Liver (tissue), 9 donors: ENCODE results near the gene TMED10. TPM values are rescaled to one million over a fixed set of nuclear protein-coding genes. Genes with fewer than 3 reads are reported as not detected.

ENCODE experiments used
- DNase-seq: peaks from one replicate; pipeline ENCODE4 v3.0.0-alpha.2; 2017; ENCODE audit warnings: low spot score
- H3K27ac ChIP-seq, 2 donors: one replicate each; pipeline ENCODE4 v1.7.0; 2013; ENCODE audit warnings: inconsistent platforms in 2 of 2, low read length in 2 of 2, control low read depth in 1 of 2, low read depth in 1 of 2, mild to moderate bottlenecking in 1 of 2
- H3K27me3 ChIP-seq, 4 donors: one replicate each; pipeline versions ENCODE4 v1.6.1 to v1.7.0; 2013; ENCODE audit warnings: low read length in 3 of 4, inconsistent platforms in 1 of 4, mild to moderate bottlenecking in 1 of 4, moderate library complexity in 1 of 4; ENCODE audit not compliant: control insufficient read depth in 4 of 4, insufficient read depth in 4 of 4
- H3K36me3 ChIP-seq, 4 donors: one replicate each; pipeline versions ENCODE4 v1.6.1 to v1.7.0; 2013; ENCODE audit warnings: low read length in 3 of 4, mild to moderate bottlenecking in 3 of 4, low read depth in 1 of 4, moderate library complexity in 1 of 4; ENCODE audit not compliant: control insufficient read depth in 4 of 4, insufficient read depth in 3 of 4
- H3K4me1 ChIP-seq, 4 donors: one replicate each; pipeline versions ENCODE4 v1.6.1 to v1.7.0; 2013; ENCODE audit warnings: low read length in 3 of 4, mild to moderate bottlenecking in 3 of 4, moderate library complexity in 1 of 4; ENCODE audit not compliant: control insufficient read depth in 4 of 4, insufficient read depth in 4 of 4
- H3K4me3 ChIP-seq, 3 donors: one replicate each; pipeline versions ENCODE4 v1.6.1 to v1.7.0; 2013; ENCODE audit warnings: low read length in 3 of 3, control low read depth in 1 of 3, low read depth in 1 of 3, mild to moderate bottlenecking in 1 of 3
- H3K9ac ChIP-seq, 2 donors: one replicate each; pipeline ENCODE4 v1.7.0; 2013; ENCODE audit warnings: low read length in 2 of 2, mild to moderate bottlenecking in 2 of 2, moderate library complexity in 2 of 2, control low read depth in 1 of 2, low read depth in 1 of 2
- H3K9me3 ChIP-seq, 4 donors: one replicate each; pipeline versions ENCODE4 v1.6.1 to v1.7.0; 2013; ENCODE audit warnings: low read length in 3 of 4; ENCODE audit not compliant: control insufficient read depth in 4 of 4
- EGR1 ChIP-seq, 2 donors: IDR thresholded peaks; 2 replicates each; pipeline ENCODE4 v1.6.1; 2016 to 2018; ENCODE audit warnings: antibody characterized with exemption in 2 of 2, low read depth in 2 of 2
- FOXA1 ChIP-seq: IDR thresholded peaks from 2 replicates; pipeline ENCODE4 v1.6.1; 2016; ENCODE audit warnings: antibody characterized with exemption
- FOXA2 ChIP-seq: IDR thresholded peaks from 2 replicates; pipeline ENCODE4 v1.6.1; 2016; ENCODE audit warnings: antibody characterized with exemption
- GABPA ChIP-seq, 2 donors: IDR thresholded peaks in 1 of 2; conservative IDR thresholded peaks in 1 of 2; 2 replicates each; pipeline ENCODE4 v1.6.1; 2016; ENCODE audit warnings: antibody characterized with exemption in 2 of 2, mild to moderate bottlenecking in 1 of 2, moderate library complexity in 1 of 2
- HNF4A ChIP-seq, 2 donors: conservative IDR thresholded peaks; 2 replicates each; pipeline ENCODE4 v1.6.1; 2016; ENCODE audit warnings: antibody characterized with exemption in 2 of 2, mild to moderate bottlenecking in 2 of 2
- HNF4G ChIP-seq: IDR thresholded peaks from 2 replicates; pipeline ENCODE4 v1.6.1; 2016; ENCODE audit warnings: antibody characterized with exemption
- JUND ChIP-seq, 2 donors: IDR thresholded peaks; 2 replicates each; pipeline ENCODE4 v1.6.1; 2016; ENCODE audit warnings: antibody characterized with exemption in 2 of 2
- RAD21 ChIP-seq, 2 donors: IDR thresholded peaks; 2 replicates each; pipeline ENCODE4 v1.6.1; 2016; ENCODE audit warnings: antibody characterized with exemption in 2 of 2, mild to moderate bottlenecking in 2 of 2
- RXRA ChIP-seq, 2 donors: IDR thresholded peaks; 2 replicates each; pipeline ENCODE4 v1.6.1; 2017 to 2018; ENCODE audit warnings: antibody characterized with exemption in 2 of 2, mild to moderate bottlenecking in 1 of 2
- SP1 ChIP-seq: IDR thresholded peaks from 2 replicates; pipeline ENCODE4 v1.6.1; 2018; ENCODE audit warnings: antibody characterized with exemption, mild to moderate bottlenecking
- TAF1 ChIP-seq: conservative IDR thresholded peaks from 2 replicates; pipeline ENCODE4 v1.6.1; 2016; ENCODE audit warnings: antibody characterized with exemption, mild to moderate bottlenecking
- YY1 ChIP-seq: IDR thresholded peaks from 2 replicates; pipeline ENCODE4 v1.6.1; 2016; ENCODE audit warnings: antibody characterized with exemption, mild to moderate bottlenecking
- WGBS: extraction: QIAGEN DNeasy Blood & Tissue Kit; methylation state at CpG from one replicate; pipeline ENCODE4 v1.1.7; 2013; 5-methylcytosine and 5-hydroxymethylcytosine counted together
- polyA plus RNA-seq, 2 donors: library from polyadenylated mRNA; stranded (reverse) in 1 of 2; unstranded in 1 of 2; fragments of 200-250 nt in 1 of 2; fragments of >200 nt in 1 of 2; fragmentation: Nextera tagmentation in 1 of 2; extraction: Ambion mirVana in 1 of 2; gene quantifications; one replicate each; pipeline versions ENCODE4 v1.2.1 to v1.2.3, GENCODE V29; 2013 to 2015
- total RNA-seq, 2 donors: library from RNA; depleted of rRNA; stranded (reverse); fragments of >200 nt; gene quantifications; one replicate each; pipeline ENCODE4 v1.2.3, GENCODE V29; 2014
- TF ChIP-seq, protein P1 (sequence below): IDR thresholded peaks from 2 replicates; pipeline ENCODE4 v1.6.1; 2016; ENCODE audit warnings: antibody characterized with exemption
- TF ChIP-seq, protein P2 (sequence below): IDR thresholded peaks from 2 replicates; pipeline ENCODE4 v1.6.1; 2016; ENCODE audit warnings: antibody characterized with exemption
- TF ChIP-seq, protein P3 (sequence below): IDR thresholded peaks from 2 replicates; pipeline ENCODE4 v1.6.1; 2016; ENCODE audit warnings: antibody characterized with exemption
- TF ChIP-seq, protein P4 (sequence below): IDR thresholded peaks from 2 replicates; pipeline ENCODE4 v1.6.1; 2016; ENCODE audit warnings: antibody characterized with exemption, mild to moderate bottlenecking
- TF ChIP-seq, protein P5 (sequence below): fragments of 150-350 bp; IDR thresholded peaks from 2 replicates; pipeline ENCODE4 v1.5.1; 2017; ENCODE audit warnings: improper control_type of control experiment, low read depth, low read length; ENCODE audit not compliant: missing input control
- donor health status: healthy.
- donor health status: healthy.
- donor health status: healthy.
- donor health status: healthy.
- donor health status: healthy.

TMED10 gene
- total and polyA plus RNA-seq, 4 donors = 167 to 349 (median 252) TPM

DNA sequence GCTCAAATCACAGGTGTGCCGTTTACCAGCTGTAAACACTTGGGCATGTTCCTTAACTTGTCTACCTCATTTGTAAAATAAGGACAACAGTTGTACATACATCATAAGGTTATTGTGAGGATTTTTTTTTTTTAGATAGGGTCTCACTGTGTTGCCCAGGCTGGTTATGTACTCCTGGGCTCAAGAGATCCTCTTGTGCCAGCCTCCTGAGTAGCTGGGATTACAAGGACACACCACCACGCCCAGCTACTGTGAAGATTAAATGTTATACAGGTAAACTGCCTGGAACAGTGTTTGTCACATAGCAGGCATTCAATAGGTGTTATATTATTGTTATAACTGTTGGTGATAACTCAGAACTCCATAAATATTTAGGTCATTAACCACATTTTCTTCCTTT, 12.7 kb downstream of the TMED10 start (continued):
- TF ChIP-seq, protein P1, sequence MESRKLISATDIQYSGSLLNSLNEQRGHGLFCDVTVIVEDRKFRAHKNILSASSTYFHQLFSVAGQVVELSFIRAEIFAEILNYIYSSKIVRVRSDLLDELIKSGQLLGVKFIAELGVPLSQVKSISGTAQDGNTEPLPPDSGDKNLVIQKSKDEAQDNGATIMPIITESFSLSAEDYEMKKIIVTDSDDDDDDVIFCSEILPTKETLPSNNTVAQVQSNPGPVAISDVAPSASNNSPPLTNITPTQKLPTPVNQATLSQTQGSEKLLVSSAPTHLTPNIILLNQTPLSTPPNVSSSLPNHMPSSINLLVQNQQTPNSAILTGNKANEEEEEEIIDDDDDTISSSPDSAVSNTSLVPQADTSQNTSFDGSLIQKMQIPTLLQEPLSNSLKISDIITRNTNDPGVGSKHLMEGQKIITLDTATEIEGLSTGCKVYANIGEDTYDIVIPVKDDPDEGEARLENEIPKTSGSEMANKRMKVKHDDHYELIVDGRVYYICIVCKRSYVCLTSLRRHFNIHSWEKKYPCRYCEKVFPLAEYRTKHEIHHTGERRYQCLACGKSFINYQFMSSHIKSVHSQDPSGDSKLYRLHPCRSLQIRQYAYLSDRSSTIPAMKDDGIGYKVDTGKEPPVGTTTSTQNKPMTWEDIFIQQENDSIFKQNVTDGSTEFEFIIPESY = no peak
- TF ChIP-seq, protein P2, sequence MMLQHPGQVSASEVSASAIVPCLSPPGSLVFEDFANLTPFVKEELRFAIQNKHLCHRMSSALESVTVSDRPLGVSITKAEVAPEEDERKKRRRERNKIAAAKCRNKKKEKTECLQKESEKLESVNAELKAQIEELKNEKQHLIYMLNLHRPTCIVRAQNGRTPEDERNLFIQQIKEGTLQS = no peak
- TF ChIP-seq RXRA (IDR thresholded peaks at IDR 0.05) = no peak
- no peak for TF ChIP-seq TAF1
- TF ChIP-seq, protein P3, sequence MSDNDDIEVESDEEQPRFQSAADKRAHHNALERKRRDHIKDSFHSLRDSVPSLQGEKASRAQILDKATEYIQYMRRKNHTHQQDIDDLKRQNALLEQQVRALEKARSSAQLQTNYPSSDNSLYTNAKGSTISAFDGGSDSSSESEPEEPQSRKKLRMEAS = no peak
- TF ChIP-seq GABPA (IDR thresholded peaks at IDR 0.05 in 1 of 2, conservative IDR thresholded peaks at IDR 0.05 in 1 of 2) = no peak
- no peak for TF ChIP-seq HNF4A (conservative IDR thresholded peaks at IDR 0.05)

DNA sequence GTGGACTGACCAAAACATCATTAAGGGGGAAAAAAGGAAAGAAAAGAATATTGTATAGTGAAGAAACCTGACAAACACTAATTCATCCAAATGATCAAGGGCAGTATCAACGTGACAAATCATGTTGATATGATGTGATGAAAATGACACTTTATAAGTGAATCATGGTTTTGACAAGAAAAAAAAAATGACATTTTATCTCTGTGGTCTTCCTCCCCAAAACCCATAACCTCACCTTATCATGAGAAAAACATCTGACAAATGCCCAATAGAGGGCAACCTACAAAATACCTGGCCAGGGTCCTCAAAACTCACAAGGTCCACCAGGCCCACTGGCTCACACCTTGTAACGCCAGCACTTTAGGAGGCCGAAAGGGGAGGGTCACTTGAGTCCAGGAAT, 13.8 kb downstream of the TMED10 start:
- Histone ChIP-seq H3K36me3 (no peaks in the 10 kb centered on the region), H3K27me3 (no peaks in the 10 kb centered on the region), H3K9me3 (no peaks in the 10 kb centered on the region), H3K9ac (no peak overlapping the region), H3K4me3 (no peak overlapping the region), H3K27ac (peak overlapping the region; percentile 2 to 18), H3K4me1 (peaks cover 11 to 18% (median 14%) of the 10 kb centered on the region in 4 donors)
- DNase-seq = no peak
- WGBS = 90% methylated on average over 3 of the region's 3 CpGs
- TF ChIP-seq EGR1 (IDR thresholded peaks at IDR 0.05; ENCODE audit: low read depth in 2 of 2) (no peak), FOXA1 (no peak), FOXA2 (no peak), SP1 (no peak), HNF4A (conservative IDR thresholded peaks at IDR 0.05) (no peak), YY1 (no peak), JUND (IDR thresholded peaks at IDR 0.05) (no peak), TAF1 (no peak), GABPA (IDR thresholded peaks at IDR 0.05 in 1 of 2, conservative IDR thresholded peaks at IDR 0.05 in 1 of 2) (no peak), HNF4G (no peak), RAD21 (IDR thresholded peaks at IDR 0.05) (no peak)
- TF ChIP-seq, protein P2 = no peak
- TF ChIP-seq, protein P3 = no peak
- TF ChIP-seq, protein P4, sequence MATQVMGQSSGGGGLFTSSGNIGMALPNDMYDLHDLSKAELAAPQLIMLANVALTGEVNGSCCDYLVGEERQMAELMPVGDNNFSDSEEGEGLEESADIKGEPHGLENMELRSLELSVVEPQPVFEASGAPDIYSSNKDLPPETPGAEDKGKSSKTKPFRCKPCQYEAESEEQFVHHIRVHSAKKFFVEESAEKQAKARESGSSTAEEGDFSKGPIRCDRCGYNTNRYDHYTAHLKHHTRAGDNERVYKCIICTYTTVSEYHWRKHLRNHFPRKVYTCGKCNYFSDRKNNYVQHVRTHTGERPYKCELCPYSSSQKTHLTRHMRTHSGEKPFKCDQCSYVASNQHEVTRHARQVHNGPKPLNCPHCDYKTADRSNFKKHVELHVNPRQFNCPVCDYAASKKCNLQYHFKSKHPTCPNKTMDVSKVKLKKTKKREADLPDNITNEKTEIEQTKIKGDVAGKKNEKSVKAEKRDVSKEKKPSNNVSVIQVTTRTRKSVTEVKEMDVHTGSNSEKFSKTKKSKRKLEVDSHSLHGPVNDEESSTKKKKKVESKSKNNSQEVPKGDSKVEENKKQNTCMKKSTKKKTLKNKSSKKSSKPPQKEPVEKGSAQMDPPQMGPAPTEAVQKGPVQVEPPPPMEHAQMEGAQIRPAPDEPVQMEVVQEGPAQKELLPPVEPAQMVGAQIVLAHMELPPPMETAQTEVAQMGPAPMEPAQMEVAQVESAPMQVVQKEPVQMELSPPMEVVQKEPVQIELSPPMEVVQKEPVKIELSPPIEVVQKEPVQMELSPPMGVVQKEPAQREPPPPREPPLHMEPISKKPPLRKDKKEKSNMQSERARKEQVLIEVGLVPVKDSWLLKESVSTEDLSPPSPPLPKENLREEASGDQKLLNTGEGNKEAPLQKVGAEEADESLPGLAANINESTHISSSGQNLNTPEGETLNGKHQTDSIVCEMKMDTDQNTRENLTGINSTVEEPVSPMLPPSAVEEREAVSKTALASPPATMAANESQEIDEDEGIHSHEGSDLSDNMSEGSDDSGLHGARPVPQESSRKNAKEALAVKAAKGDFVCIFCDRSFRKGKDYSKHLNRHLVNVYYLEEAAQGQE = no peak
- TF ChIP-seq, protein P1 = no peak
- TF ChIP-seq, protein P5, sequence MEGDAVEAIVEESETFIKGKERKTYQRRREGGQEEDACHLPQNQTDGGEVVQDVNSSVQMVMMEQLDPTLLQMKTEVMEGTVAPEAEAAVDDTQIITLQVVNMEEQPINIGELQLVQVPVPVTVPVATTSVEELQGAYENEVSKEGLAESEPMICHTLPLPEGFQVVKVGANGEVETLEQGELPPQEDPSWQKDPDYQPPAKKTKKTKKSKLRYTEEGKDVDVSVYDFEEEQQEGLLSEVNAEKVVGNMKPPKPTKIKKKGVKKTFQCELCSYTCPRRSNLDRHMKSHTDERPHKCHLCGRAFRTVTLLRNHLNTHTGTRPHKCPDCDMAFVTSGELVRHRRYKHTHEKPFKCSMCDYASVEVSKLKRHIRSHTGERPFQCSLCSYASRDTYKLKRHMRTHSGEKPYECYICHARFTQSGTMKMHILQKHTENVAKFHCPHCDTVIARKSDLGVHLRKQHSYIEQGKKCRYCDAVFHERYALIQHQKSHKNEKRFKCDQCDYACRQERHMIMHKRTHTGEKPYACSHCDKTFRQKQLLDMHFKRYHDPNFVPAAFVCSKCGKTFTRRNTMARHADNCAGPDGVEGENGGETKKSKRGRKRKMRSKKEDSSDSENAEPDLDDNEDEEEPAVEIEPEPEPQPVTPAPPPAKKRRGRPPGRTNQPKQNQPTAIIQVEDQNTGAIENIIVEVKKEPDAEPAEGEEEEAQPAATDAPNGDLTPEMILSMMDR = no peak
